HCT116 (cell line): Measurements from ENCODE around the gene CASP9. TPM values are rescaled to one million over a fixed set of nuclear protein-coding genes. Genes with fewer than 3 reads are reported as not detected.

Experiments
- ATAC-seq: fragments of 200-7000 bp; cut with Tn5 transposase; 2 replicates; pipeline ENCODE4 v1.9.1; 2020; ENCODE audit warnings: mild to moderate bottlenecking, moderate library complexity
- BruUV-seq: library from RNA; stranded (reverse); fragments of 400-500 nt; replicated peaks from 2 replicates; lab custom pipeline; 2021; lab: Mats Ljungman, UMichigan
- CTCF ChIA-PET: fragments of 300-600 bp; sonication (Branson Sonifier 250); formaldehyde crosslinking; loops from one replicate; lab custom pipeline; 2021; ENCODE audit warnings: antibody characterized with exemption; lab: Charles Lee
- POLR2A ChIA-PET: fragments of 300-600, 350-600 bp; sonication (Branson Sonifier 250); formaldehyde crosslinking; loops from one replicate; lab custom pipeline; 2021; ENCODE audit warnings: antibody characterized with exemption; lab: Charles Lee
- RAD21 ChIA-PET, 2 experiments: fragments of 300-600 bp; sonication (Branson Sonifier 250); formaldehyde crosslinking; loops; one replicate each; lab custom pipeline; 2023; ENCODE audit warnings: low total read pairs in 2 of 2; ENCODE audit not compliant: uncharacterized antibody in 2 of 2, unreplicated experiment in 2 of 2, low non-redundant PET in 1 of 2; lab: Charles Lee
- DNase-seq: peaks from one replicate; pipeline ENCODE4 v3.0.0-alpha.2; 2010; ENCODE audit warnings: low read depth, low spot score
- H2AFZ ChIP-seq: fragments of 200-600 bp; shearing (Covaris generic), sonication (generic); 2 replicates; pipeline ENCODE4 v1.6.1; 2017; ENCODE audit warnings: low read depth, mixed run types, mixed read lengths, antibody characterized with exemption, low read length; ENCODE audit not compliant: poor library complexity, severe bottlenecking
- H3K27ac ChIP-seq: 2 replicates; pipeline ENCODE4 v1.5.1; 2012; ENCODE audit warnings: low read depth, low read length
- H3K27me3 ChIP-seq: fragments of 200-600 bp; sonication (generic); 2 replicates; pipeline ENCODE4 v1.6.1; 2016; ENCODE audit warnings: mixed run types, low read length, mixed read lengths; ENCODE audit not compliant: insufficient read depth
- H3K36me3 ChIP-seq, 2 experiments: fragments of 200-500 bp in 1 of 2; fragments of 200-600 bp in 1 of 2; sonication (Bioruptor generic) in 1 of 2; sonication (generic) in 1 of 2; 2 replicates each; pipeline versions ENCODE4 v1.5.1 to v1.6.1; 2014 to 2016; ENCODE audit warnings: low read length in 2 of 2, inconsistent platforms in 1 of 2, mixed read lengths in 1 of 2, mixed run types in 1 of 2; ENCODE audit not compliant: insufficient read depth in 2 of 2, control insufficient read depth in 1 of 2
- H3K4me1 ChIP-seq, 2 experiments: fragments of 200-600 bp in 1 of 2; sonication (generic) in 1 of 2; 2 replicates each; pipeline versions ENCODE4 v1.5.1 to v1.6.1; 2012 to 2017; ENCODE audit warnings: low read length in 2 of 2, inconsistent platforms in 1 of 2, mild to moderate bottlenecking in 1 of 2, mixed read lengths in 1 of 2, mixed run types in 1 of 2, moderate library complexity in 1 of 2; ENCODE audit not compliant: insufficient read depth in 2 of 2, control insufficient read depth in 1 of 2
- H3K4me2 ChIP-seq: fragments of 200-600 bp; sonication (generic); 2 replicates; pipeline ENCODE4 v1.6.1; 2017; ENCODE audit warnings: mixed run types, low read length, mixed read lengths
- H3K4me3 ChIP-seq, 2 experiments: fragments of 200-600 bp in 1 of 2; sonication (generic) in 1 of 2; replicated peaks in 1 of 2; 2 replicates each; pipeline ENCODE4 v1.5.1; 2011 to 2016; ENCODE audit warnings: low read length in 2 of 2, control low read depth in 1 of 2, low read depth in 1 of 2, mild to moderate bottlenecking in 1 of 2, mixed read lengths in 1 of 2, mixed run types in 1 of 2
- H3K79me2 ChIP-seq: fragments of 200-600 bp; sonication (generic); 2 replicates; pipeline ENCODE4 v1.6.1; 2017; ENCODE audit warnings: mild to moderate bottlenecking, mixed run types, low read length, moderate library complexity, mixed read lengths; ENCODE audit not compliant: insufficient read depth
- H3K9ac ChIP-seq: fragments of 200-600 bp; sonication (generic); 2 replicates; pipeline ENCODE4 v1.6.1; 2016; ENCODE audit warnings: low read length, mixed read lengths
- H3K9me2 ChIP-seq: fragments of 200-600 bp; sonication (generic), shearing (Covaris generic); 2 replicates; pipeline ENCODE4 v1.6.1; 2017; ENCODE audit warnings: mixed run types, mild to moderate bottlenecking, moderate library complexity; ENCODE audit not compliant: insufficient read depth
- H3K9me3 ChIP-seq, 2 experiments: fragments of 200-500 bp in 1 of 2; fragments of 200-600 bp in 1 of 2; sonication (Bioruptor generic) in 1 of 2; sonication (generic) in 1 of 2; 2 replicates each; pipeline ENCODE4 v1.6.1; 2014 to 2017; ENCODE audit warnings: low read length in 2 of 2, mixed read lengths in 2 of 2, inconsistent platforms in 1 of 2, low read depth in 1 of 2, mild to moderate bottlenecking in 1 of 2, mixed run types in 1 of 2, moderate library complexity in 1 of 2; ENCODE audit not compliant: control insufficient read depth in 1 of 2, insufficient read depth in 1 of 2
- H4K20me1 ChIP-seq: fragments of 200-600 bp; sonication (generic), shearing (Covaris generic); 2 replicates; pipeline ENCODE4 v1.6.1; 2017; ENCODE audit warnings: mixed run types, mild to moderate bottlenecking, moderate library complexity; ENCODE audit not compliant: insufficient read depth
- CEBPB ChIP-seq: IDR thresholded peaks from 2 replicates; pipeline ENCODE4 v1.6.1; 2012; ENCODE audit warnings: low read depth
- EZH2phosphoT487 ChIP-seq: fragments of 200-600 bp; IDR thresholded peaks from 2 replicates; pipeline ENCODE4 v1.6.1; 2018; ENCODE audit warnings: antibody characterized with exemption, borderline replicate concordance
- JUND ChIP-seq: IDR thresholded peaks from 2 replicates; pipeline ENCODE4 v1.6.1; 2012
- POLR2A ChIP-seq: IDR thresholded peaks from 2 replicates; pipeline ENCODE4 v1.7.0; 2011; ENCODE audit warnings: borderline replicate concordance; ENCODE audit not compliant: insufficient read depth, insufficient read length; ENCODE audit errors: extremely low read depth
- RAD21 ChIP-seq: IDR thresholded peaks from 2 replicates; pipeline ENCODE4 v1.6.1; 2012; ENCODE audit warnings: low read depth, mild to moderate bottlenecking
- SRF ChIP-seq: IDR thresholded peaks from 2 replicates; pipeline ENCODE4 v1.6.1; 2012; ENCODE audit warnings: low read depth
- TCF7L2 ChIP-seq: IDR thresholded peaks from 2 replicates; pipeline ENCODE4 v1.7.0; 2011; ENCODE audit warnings: borderline replicate concordance, inconsistent platforms; ENCODE audit not compliant: insufficient read depth, insufficient read length; ENCODE audit errors: extremely low read depth
- YY1 ChIP-seq: IDR thresholded peaks from 2 replicates; pipeline ENCODE4 v1.6.1; 2011; ENCODE audit warnings: low read length, low read depth, moderate library complexity, mild to moderate bottlenecking; ENCODE audit not compliant: insufficient replicate concordance; ENCODE audit errors: extremely low read depth
- ZNF274 ChIP-seq: fragments of 200-500 bp; sonication (Bioruptor generic); IDR thresholded peaks from 2 replicates; pipeline ENCODE4 v1.6.1; 2014; ENCODE audit warnings: mild to moderate bottlenecking, low read depth, low read length, inconsistent platforms
- intact Hi-C: fragments of 100-400 bp; cut with micrococcal nuclease; formaldehyde crosslinking; loops from 2 replicates; pipeline ENCODE4 v1.10.0; 2022
- total RNA-seq: library from RNA; stranded (reverse); gene quantifications from one replicate; pipeline ENCODE4 v1.2.1, GENCODE V29; 2021; ENCODE audit not compliant: unreplicated experiment
- TF ChIP-seq, protein P1 (sequence below): IDR thresholded peaks from 2 replicates; pipeline ENCODE4 v1.6.1; 2011; ENCODE audit warnings: mild to moderate bottlenecking, low read length, moderate library complexity; ENCODE audit not compliant: insufficient replicate concordance; ENCODE audit errors: extremely low read depth
- TF ChIP-seq, protein P2 (sequence below): IDR thresholded peaks from 2 replicates; pipeline ENCODE4 v1.6.1; 2012

The CASP9 gene
- total RNA-seq, 1 experiment from 2014 or later, result 10.6 TPM

DNA sequence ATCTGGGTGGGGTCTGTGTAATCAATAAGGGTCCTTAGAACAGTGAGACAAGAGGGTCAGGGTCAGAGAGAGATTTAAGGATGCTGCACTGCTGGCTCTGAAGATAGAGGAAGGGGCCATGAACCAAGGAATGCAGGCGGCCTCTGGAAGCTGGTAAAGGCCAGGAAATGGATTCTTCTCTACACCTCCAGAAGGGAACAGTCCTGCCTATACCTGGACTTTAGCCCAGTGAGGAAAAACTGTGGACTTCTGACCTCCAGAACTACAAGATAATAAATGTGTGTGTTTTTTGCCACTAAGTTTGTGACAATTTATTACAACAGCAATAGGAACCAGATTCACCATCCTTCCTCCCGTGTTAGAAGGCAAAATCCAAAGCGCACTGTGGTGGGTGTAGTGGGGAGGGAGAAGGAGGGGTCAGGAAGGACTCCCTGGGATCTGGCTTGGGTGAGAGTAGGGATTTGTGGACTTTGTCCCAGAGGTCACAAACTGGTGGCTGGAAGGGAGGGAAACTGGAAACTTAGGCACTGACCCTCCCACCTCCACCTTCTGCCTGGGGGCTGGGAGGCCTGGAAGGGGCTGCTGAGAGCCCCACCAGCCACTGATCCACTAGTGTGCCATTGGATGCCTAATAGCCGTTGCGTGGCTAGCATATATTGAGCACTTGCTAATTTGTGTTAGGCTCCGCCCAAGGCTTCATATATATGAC lies 72.8 kb downstream of the CASP9 start:
- Histone ChIP-seq H2AFZ (no peak overlapping the region), H3K4me1 (no peaks in the 10 kb centered on the region), H3K79me2 (no peaks in the 10 kb centered on the region), H3K4me2 (no peak overlapping the region), H3K9me2 (no peaks in the 10 kb centered on the region), H3K27me3 (no peaks in the 10 kb centered on the region), H3K4me3 (no peak overlapping the region), H4K20me1 (no peaks in the 10 kb centered on the region), H3K9me3 (peaks cover 0 to 3% of the 10 kb centered on the region in 2 experiments; a peak in 1 of 4 replicates), H3K27ac (no peak overlapping the region), H3K9ac (no peak overlapping the region), H3K36me3 (no peaks in the 10 kb centered on the region)
- ChIA-PET CTCF (no interaction called here), POLR2A (no interaction called here), RAD21 (no interaction called here)
- ATAC-seq, result no peak
- BruUV-seq, result no TSS peak
- TF ChIP-seq ZNF274, result no peak
- TF ChIP-seq JUND, result no peak
- TF ChIP-seq YY1, result no peak
- no peak for TF ChIP-seq CEBPB
- TF ChIP-seq, protein P1, sequence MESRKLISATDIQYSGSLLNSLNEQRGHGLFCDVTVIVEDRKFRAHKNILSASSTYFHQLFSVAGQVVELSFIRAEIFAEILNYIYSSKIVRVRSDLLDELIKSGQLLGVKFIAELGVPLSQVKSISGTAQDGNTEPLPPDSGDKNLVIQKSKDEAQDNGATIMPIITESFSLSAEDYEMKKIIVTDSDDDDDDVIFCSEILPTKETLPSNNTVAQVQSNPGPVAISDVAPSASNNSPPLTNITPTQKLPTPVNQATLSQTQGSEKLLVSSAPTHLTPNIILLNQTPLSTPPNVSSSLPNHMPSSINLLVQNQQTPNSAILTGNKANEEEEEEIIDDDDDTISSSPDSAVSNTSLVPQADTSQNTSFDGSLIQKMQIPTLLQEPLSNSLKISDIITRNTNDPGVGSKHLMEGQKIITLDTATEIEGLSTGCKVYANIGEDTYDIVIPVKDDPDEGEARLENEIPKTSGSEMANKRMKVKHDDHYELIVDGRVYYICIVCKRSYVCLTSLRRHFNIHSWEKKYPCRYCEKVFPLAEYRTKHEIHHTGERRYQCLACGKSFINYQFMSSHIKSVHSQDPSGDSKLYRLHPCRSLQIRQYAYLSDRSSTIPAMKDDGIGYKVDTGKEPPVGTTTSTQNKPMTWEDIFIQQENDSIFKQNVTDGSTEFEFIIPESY, result no peak
- no peak for TF ChIP-seq TCF7L2
- no peak for TF ChIP-seq POLR2A
- no peak for TF ChIP-seq EZH2phosphoT487
- no peak for TF ChIP-seq SRF
- TF ChIP-seq, protein P2, sequence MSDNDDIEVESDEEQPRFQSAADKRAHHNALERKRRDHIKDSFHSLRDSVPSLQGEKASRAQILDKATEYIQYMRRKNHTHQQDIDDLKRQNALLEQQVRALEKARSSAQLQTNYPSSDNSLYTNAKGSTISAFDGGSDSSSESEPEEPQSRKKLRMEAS, result no peak
- no peak for TF ChIP-seq RAD21
- no peak for DNase-seq
- intact Hi-C loops, result no loop called here
